Muscle of leg (tissue), 9 donors: ENCODE measurements around the gene OR2J1. TPM values are rescaled to one million over a fixed set of nuclear protein-coding genes. Genes with fewer than 3 reads are reported as not detected.

Experiments
- polyA plus RNA-seq, 8 donors: library from polyadenylated mRNA; unstranded; fragments of 120-200 nt; gene quantifications; one replicate each; pipeline versions ENCODE4 v1.2.1 to v1.2.3, GENCODE V29; 2013; ENCODE audit warnings: inconsistent platforms in 1 of 8, low replicate concordance in 1 of 8; ENCODE audit not compliant: insufficient read length in 8 of 8, insufficient read depth in 1 of 8
- total RNA-seq: library from RNA; stranded (reverse); fragments of 120-200 nt; gene quantifications from one replicate; pipeline ENCODE4 v1.2.4, GENCODE V29; 2013

The OR2J1 gene
- total and polyA plus RNA-seq, 9 donors, result not detected

Other genes starting within 250 kb of the OR2J1 start
- 47.7 TPM for gene TRIM27, start 175.5 kb upstream of the OR2J1 start, total RNA-seq
- 10 to 100 TPM; 39.6 to 52.3 (median 45.8) TPM for gene TRIM27, start 175.5 kb upstream of the OR2J1 start, polyA plus RNA-seq
- gene ZNF311, start 94.2 kb upstream of the OR2J1 start, total RNA-seq, result 2.3 TPM
- 1 to 10 TPM; 1.5 to 2.7 (median 2.2) TPM for gene ZNF311, start 94.2 kb upstream of the OR2J1 start, polyA plus RNA-seq
- not detected for gene OR2W1, start 54.3 kb upstream of the OR2J1 start, total RNA-seq
- not detected for gene OR2W1, start 54.3 kb upstream of the OR2J1 start, polyA plus RNA-seq
- gene OR2B3, start 12.2 kb upstream of the OR2J1 start, total RNA-seq, result not detected
- gene OR2B3, start 12.2 kb upstream of the OR2J1 start, polyA plus RNA-seq, result not detected
- not detected for gene OR2J3, start 8.6 kb downstream of the OR2J1 start, total RNA-seq
- not detected for gene OR2J3, start 8.6 kb downstream of the OR2J1 start, polyA plus RNA-seq
- gene OR2J2, start 71.4 kb downstream of the OR2J1 start, total RNA-seq, result not detected
- not detected for gene OR2J2, start 71.4 kb downstream of the OR2J1 start, polyA plus RNA-seq
- gene OR14J1, start 202.2 kb downstream of the OR2J1 start, total RNA-seq, result not detected
- under 1 TPM in 6 of 8 donors, not detected in 2; 0.02 to 0.12 (median 0.05) TPM for gene OR14J1, start 202.2 kb downstream of the OR2J1 start, polyA plus RNA-seq